Skeletal muscle cell (primary cell): ENCODE data around the gene ST6GAL1.
"Not testable (repeated sequence)": the region's sequence is repeated elsewhere in the genome, so short reads cannot be mapped to it uniquely, and the experiment has no call there.

Experiments used
- DNase-seq: peaks from one replicate; pipeline ENCODE4 v3.0.0-alpha.2; 2010; ENCODE audit warnings: low read depth
- H3K4me3 ChIP-seq: 2 replicates; pipeline ENCODE4 v1.5.1; 2011; ENCODE audit warnings: low read depth, mild to moderate bottlenecking, control low read depth, low read length, moderate library complexity

The ST6GAL1 gene

DNA sequence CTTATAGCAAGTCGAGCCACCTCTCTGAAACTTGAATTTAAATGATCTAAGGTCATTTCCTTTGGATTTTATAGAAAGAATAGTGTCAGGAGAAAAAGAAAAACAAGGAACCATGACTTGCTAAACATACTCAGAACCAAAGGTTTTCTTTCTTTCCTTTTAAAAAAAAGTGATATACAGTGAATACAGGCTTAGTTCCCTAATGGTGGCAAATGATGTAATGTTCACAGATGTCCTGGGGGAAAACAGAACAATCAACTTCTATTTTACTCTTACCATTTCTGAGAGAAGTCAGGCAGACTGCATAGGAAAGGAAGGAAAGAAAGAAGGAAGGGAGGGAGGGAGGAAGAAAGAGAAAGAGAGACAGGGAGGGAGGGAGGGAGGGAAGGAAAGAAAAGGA lies 56.5 kb downstream of the ST6GAL1 start:
- no peak for DNase-seq
- no peak overlapping the region for H3K4me3 ChIP-seq

DNA sequence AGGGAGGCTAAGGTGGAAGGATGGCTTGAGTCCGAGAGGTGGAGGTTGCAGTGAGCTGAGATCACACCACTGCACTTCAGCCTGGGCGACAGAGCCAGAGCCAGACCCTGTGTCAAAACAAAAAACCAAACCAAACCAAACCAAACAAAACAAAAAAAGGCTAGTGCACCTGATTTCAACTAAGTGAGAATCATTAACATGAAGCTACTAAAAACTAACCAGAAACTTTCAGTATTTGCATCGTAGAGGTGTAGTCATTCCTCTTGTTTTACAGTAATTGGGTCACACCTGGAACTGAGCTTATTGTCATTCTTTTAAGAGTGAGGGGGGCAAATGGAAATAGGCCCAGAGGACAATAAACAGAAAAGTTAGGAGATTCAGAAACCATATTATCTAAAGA lies 58.5 kb downstream of the ST6GAL1 start:
- no peak for DNase-seq
- H3K4me3 ChIP-seq = no peak overlapping the region

DNA sequence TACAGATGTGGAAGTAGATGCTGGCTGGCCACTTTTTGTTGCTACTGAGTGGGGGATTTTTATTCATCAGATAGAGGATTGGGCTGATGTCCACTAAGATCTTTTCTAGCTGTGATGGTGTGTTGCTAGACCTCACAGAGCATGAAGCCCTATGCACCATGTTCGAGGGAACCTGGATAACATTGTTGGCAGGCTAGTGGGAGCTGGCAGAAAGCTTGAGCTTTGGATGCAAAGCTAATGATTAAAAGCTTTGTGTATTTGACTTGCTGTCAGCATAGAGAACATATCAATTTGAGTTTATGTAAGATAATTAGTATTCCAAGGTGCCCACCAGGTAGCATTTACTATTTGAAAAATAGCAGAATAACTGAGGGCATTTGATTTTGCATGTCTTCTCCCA lies 59.1 kb downstream of the ST6GAL1 start:
- no peak for DNase-seq
- H3K4me3 ChIP-seq = no peak overlapping the region

GRCh38 chr3:186990277-186990676 lies 60.0 kb downstream of the ST6GAL1 start:
- DNase-seq = no peak
- no peak overlapping the region for H3K4me3 ChIP-seq

DNA sequence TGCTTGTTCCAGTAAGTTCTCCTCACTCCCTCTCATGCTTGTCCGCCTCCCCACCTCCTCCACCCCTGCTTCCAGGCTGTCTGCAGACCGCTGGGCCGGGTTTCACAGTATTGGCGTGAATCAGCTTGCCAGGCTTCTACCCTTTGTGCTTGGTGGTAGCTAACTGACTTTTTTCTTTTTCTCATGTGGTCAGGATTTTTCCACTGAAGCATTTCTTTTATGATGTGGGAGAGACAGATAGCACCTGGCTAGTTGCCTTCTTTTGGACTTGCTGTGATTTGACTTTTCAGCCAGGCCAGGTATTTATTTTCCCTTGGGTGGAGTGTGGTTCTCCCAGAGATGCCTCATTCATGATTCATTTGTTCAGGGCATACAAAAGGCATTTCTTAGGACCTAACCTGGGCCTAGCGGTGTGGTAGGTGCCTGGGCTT lies 60.6 kb downstream of the ST6GAL1 start:
- DNase-seq = no peak
- H3K4me3 ChIP-seq = no peak overlapping the region

GRCh38 chr3:186991470-186991869 lies 61.1 kb downstream of the ST6GAL1 start:
- DNase-seq = no peak
- no peak overlapping the region for H3K4me3 ChIP-seq

- not testable (repeated sequence) for DNase-seq, H3K4me3 ChIP-seq
Measured at GRCh38 chr3:186992096-186992495, 61.8 kb downstream of the ST6GAL1 start.

DNA sequence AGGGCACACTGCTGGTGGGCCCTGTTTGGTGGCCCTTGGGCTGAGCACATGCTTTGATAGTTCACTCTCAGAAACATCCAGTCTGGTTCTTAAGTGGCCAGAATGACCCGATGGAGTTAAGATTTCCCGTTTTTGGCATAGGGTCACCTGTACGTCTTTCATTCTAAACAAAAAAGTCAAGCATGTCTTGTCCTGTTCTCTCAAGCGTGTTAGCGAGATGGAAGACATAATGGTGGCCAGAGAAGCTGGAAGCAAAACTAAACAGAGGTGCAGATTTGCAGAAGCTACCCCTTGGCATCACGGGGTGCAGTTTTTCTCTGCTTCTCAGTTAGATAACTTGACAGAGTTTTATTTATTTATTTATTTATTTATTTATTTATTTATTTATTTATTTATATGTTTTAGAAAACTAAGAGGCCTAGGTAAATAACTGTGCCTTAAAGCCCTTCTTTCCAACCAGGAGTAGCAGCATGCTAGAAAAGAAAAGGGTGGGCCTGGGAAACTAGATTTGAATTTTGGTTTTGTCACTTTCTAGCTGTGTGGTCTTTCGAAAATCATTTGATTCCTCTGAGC lies 63.0 kb downstream of the ST6GAL1 start:
- no peak for DNase-seq
- no peak overlapping the region for H3K4me3 ChIP-seq

GRCh38 chr3:186994000-186994955 lies 64.0 kb downstream of the ST6GAL1 start:
- H3K4me3 ChIP-seq = no peak overlapping the region
- no peak for DNase-seq

GRCh38 chr3:186996356-186996755 lies 66.0 kb downstream of the ST6GAL1 start:
- no peak for DNase-seq
- no peak overlapping the region for H3K4me3 ChIP-seq

DNA sequence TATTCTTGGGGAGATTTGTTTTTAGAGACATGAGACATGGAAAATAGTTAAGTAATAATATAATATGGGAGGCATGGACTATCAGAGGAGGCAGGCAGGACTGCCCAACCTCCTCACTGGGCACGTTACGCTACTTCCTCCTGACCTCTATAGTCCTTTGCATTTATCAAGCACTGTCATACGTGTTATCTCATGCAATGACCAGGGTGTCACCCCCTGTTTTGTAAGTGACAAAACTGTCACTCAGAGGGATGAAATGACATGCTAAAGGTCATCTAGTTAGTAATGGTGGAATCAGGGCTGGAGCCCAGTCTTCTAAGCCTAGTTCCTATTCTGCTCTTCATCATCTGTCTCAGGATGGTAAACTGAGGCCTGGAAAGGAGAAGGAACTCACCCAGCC lies 66.7 kb downstream of the ST6GAL1 start:
- no peak overlapping the region for H3K4me3 ChIP-seq
- no peak for DNase-seq

DNA sequence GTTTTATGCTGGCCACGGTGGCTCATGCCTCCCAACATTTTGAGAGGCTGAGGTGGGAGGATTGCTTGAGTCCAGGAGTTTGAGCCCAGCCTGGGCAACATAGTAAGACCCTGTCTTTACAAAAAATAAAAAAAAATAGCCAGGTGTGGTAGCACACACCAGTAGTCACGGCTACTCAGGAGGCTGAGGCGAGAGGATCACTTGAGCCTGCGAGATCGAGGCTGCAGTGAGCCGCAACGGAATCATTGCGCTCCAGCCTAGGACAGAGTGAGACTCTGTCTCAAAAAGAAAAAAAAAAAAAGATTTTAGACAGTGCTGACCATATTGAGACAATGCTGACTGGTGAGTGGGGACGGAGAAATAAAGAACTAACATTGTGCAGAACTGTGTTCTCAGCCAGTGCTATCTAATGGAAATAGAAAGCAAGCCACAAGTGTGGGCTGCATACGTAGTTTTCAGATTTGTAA lies 67.2 kb downstream of the ST6GAL1 start:
- no peak overlapping the region for H3K4me3 ChIP-seq
- no peak for DNase-seq

GRCh38 chr3:186998937-186999368 lies 68.6 kb downstream of the ST6GAL1 start:
- no peak for DNase-seq

DNA sequence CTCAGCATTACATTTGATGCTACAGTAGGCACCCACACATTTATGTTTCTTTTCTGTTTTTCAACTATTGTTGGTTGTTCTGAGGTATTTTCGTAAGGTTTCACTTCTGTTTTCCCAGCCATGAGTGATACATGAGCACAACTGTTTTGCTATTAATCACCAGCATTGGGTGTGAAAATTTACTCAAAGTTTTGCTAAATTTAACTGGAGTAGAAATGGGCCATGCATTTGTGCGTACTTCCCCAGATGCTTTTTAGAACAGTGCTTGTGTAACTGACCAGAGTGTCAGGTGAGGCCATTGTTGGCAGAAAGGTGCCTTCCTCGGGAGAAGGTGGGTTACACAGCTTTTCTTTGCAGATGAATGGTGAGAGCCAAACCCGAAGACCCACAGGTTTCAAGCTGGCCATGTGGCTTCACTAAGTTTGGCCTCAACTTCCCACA lies 70.4 kb downstream of the ST6GAL1 start:
- DNase-seq = no peak

More at GRCh38 chr3:186998937-186999368, 68.6 kb downstream of the ST6GAL1 start:
- no peak overlapping the region for H3K4me3 ChIP-seq

DNA sequence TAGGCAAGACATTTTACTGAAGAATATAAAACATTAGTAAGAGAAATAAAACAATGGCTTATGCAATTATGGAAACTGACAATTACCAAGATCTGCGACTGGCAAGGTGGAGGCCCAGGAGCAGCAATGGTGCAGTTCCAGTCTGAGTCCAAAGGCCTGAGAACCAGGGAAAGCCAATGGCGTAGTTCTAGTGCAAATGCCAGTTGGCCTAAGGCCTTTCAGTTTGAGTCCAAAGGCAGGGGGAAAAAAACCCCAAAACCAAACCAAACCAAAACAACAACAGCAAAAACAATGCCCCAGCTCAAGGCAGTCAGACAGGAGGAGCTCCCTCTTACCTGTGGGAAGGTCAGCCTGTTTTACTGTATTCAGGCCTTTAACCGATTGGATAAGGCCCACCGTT lies 72.6 kb downstream of the ST6GAL1 start:
- no peak for DNase-seq
- H3K4me3 ChIP-seq = no peak overlapping the region

More for the DNA sequence above, 70.4 kb downstream of the ST6GAL1 start:
- no peak overlapping the region for H3K4me3 ChIP-seq

- no peak overlapping the region for H3K4me3 ChIP-seq
- DNase-seq = no peak
Measured at GRCh38 chr3:187005827-187006481, 75.6 kb downstream of the ST6GAL1 start.

DNA sequence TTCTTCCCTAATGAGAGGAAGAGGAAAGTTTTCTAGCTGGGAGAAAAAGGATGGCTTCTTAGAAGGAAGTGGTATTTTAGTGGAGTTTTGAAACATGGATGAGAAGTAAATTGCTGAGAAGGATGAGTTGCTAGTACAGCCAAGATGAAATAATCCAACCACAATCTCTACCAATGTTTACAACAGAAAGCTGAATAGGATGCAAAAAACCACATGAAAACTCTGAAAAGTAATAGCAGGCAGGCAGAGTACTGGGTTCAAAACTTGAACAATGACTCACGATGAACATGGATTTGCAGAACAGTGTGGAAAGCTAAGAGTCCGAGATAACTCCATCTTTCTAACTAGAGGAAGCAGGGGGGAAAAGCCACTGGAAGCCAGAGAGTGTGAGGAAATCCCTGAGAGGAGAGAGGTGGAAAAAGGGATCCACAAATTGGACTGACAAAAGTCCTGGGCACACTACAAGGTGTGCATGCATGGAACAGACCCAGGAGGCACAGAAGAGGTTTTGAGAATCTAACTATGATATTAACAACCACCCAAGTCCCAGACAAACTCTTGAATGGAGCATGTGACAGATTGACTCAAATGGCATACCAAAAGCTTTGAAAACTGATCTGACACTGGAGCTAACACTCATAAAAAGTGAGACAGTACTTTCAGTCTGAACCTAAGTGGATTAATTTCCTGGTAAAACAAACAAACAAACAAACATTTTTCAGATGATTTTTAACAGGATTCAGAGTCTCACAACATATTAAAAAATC lies 76.7 kb downstream of the ST6GAL1 start:
- no peak for DNase-seq
- H3K4me3 ChIP-seq = no peak overlapping the region

GRCh38 chr3:187010382-187010781 lies 80.1 kb downstream of the ST6GAL1 start:
- DNase-seq, H3K4me3 ChIP-seq: not testable (repeated sequence)

DNA sequence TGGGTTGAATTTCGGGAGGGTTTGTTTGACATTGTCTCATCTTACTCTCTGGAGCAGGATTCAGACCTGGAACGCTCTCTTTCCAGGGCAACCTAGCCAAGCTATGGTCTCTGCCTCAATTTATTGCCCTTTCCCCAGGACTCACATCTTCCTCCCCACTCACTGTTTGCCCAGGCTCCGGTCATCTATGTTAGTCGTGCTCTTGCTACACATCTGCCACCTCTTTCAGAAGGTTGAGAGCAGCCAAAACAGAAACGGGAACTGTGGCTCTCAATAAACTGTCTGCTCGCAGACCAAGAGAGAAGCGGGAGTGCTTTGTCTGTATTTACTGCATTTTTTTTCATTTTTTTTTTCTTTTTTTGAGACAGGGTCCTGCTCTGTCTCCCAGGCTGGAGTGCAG lies 81.6 kb downstream of the ST6GAL1 start:
- DNase-seq = no peak
- no peak overlapping the region for H3K4me3 ChIP-seq
